Left renal pelvis (tissue), 4 donors: ENCODE data around the gene PRMT7. TPM values are rescaled to one million over a fixed set of nuclear protein-coding genes. Genes with fewer than 3 reads are reported as not detected.

Experiments
- DNase-seq, 4 donors: peaks; one replicate each; pipeline ENCODE4 v3.0.0-alpha.2; 2013; ENCODE audit warnings: low read depth in 4 of 4, low spot score in 3 of 4
- polyA plus RNA-seq, 4 donors: library from polyadenylated mRNA; unstranded; fragments of 120-200 nt; gene quantifications; one replicate each; pipeline ENCODE4 v1.2.1, GENCODE V29; 2013; ENCODE audit not compliant: insufficient read length in 4 of 4

Gene PRMT7
- polyA plus RNA-seq, 4 donors, result 46.3 to 66.6 (median 53.2) TPM

GRCh38 chr16:68373528-68374245, 62.9 kb downstream of the PRMT7 start:
- no peak for DNase-seq

- no peak for DNase-seq
Observed at GRCh38 chr16:68374246-68374805, 63.5 kb downstream of the PRMT7 start.

- no peak for DNase-seq
Observed at GRCh38 chr16:68374961-68375660, 64.3 kb downstream of the PRMT7 start.

GRCh38 chr16:68375801-68376536, 65.2 kb downstream of the PRMT7 start:
- DNase-seq, result no peak

GRCh38 chr16:68376590-68376989, 65.8 kb downstream of the PRMT7 start:
- no peak for DNase-seq

- DNase-seq, result no peak
Observed at GRCh38 chr16:68377221-68377620, 66.4 kb downstream of the PRMT7 start.

- DNase-seq, result no peak
Observed at GRCh38 chr16:68377667-68378393, 67.0 kb downstream of the PRMT7 start.

- no peak for DNase-seq
Observed at GRCh38 chr16:68378436-68379415, 67.9 kb downstream of the PRMT7 start.

- DNase-seq, result no peak
Observed at GRCh38 chr16:68379472-68380347, 68.9 kb downstream of the PRMT7 start.

- no peak for DNase-seq
Observed at GRCh38 chr16:68380348-68380670, 69.5 kb downstream of the PRMT7 start.

GRCh38 chr16:68380676-68381362, 70.0 kb downstream of the PRMT7 start:
- no peak for DNase-seq

GRCh38 chr16:68381363-68381724, 70.5 kb downstream of the PRMT7 start:
- DNase-seq, result no peak

GRCh38 chr16:68382296-68382718, 71.5 kb downstream of the PRMT7 start:
- no peak for DNase-seq

GRCh38 chr16:68383858-68384257, 73.0 kb downstream of the PRMT7 start:
- no peak for DNase-seq

- DNase-seq, result no peak
Observed at GRCh38 chr16:68384288-68385161, 73.7 kb downstream of the PRMT7 start.

GRCh38 chr16:68385371-68385770, 74.6 kb downstream of the PRMT7 start:
- no peak for DNase-seq

GRCh38 chr16:68386628-68387027, 75.8 kb downstream of the PRMT7 start:
- no peak for DNase-seq
